Measurements from ENCODE around the gene ATRNL1.

DNA sequence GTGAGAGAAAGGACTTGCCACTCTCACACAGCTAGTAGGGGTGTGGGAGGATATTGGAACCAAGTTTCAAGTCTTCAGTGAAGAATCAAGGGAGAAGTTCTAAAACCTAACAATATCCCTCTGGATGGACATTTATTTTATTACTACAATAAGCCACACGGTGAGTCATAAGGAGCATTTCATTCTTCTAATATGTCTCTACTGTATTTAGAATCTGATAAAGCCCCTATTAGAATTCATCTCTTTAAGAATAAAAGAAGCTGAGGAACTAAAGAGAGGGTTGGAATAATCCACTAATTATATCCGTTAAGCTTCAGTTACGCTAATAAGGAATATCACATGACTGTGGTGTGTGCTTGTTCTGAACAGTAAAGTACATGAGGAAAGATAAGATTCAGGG is 40.9 kb upstream of the ATRNL1 start:
- TF ChIP-seq, protein P1, sequence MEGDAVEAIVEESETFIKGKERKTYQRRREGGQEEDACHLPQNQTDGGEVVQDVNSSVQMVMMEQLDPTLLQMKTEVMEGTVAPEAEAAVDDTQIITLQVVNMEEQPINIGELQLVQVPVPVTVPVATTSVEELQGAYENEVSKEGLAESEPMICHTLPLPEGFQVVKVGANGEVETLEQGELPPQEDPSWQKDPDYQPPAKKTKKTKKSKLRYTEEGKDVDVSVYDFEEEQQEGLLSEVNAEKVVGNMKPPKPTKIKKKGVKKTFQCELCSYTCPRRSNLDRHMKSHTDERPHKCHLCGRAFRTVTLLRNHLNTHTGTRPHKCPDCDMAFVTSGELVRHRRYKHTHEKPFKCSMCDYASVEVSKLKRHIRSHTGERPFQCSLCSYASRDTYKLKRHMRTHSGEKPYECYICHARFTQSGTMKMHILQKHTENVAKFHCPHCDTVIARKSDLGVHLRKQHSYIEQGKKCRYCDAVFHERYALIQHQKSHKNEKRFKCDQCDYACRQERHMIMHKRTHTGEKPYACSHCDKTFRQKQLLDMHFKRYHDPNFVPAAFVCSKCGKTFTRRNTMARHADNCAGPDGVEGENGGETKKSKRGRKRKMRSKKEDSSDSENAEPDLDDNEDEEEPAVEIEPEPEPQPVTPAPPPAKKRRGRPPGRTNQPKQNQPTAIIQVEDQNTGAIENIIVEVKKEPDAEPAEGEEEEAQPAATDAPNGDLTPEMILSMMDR (IDR thresholded peaks at IDR 0.05; ENCODE audit: borderline replicate concordance, extremely low read depth, low read length, poor library complexity, severe bottlenecking): no peak
- TF ChIP-seq EZH2 (IDR thresholded peaks at IDR 0.05; ENCODE audit: borderline replicate concordance, low read depth, low read length, severe bottlenecking): no peak
